Glomerular visceral epithelial cell (primary cell): Measurements from ENCODE around the gene CA12.
A peak's percentile ranks its signal among the peaks of the same experiment; 100 is the strongest.
"Not testable (repeated sequence)": the region's sequence is repeated elsewhere in the genome, so short reads cannot be mapped to it uniquely, and the experiment has no call there.

Source experiments
- DNase-seq: peaks from one replicate; pipeline ENCODE4 v3.0.0-alpha.2; 2016; ENCODE audit errors: extremely low spot score

The CA12 gene

DNA sequence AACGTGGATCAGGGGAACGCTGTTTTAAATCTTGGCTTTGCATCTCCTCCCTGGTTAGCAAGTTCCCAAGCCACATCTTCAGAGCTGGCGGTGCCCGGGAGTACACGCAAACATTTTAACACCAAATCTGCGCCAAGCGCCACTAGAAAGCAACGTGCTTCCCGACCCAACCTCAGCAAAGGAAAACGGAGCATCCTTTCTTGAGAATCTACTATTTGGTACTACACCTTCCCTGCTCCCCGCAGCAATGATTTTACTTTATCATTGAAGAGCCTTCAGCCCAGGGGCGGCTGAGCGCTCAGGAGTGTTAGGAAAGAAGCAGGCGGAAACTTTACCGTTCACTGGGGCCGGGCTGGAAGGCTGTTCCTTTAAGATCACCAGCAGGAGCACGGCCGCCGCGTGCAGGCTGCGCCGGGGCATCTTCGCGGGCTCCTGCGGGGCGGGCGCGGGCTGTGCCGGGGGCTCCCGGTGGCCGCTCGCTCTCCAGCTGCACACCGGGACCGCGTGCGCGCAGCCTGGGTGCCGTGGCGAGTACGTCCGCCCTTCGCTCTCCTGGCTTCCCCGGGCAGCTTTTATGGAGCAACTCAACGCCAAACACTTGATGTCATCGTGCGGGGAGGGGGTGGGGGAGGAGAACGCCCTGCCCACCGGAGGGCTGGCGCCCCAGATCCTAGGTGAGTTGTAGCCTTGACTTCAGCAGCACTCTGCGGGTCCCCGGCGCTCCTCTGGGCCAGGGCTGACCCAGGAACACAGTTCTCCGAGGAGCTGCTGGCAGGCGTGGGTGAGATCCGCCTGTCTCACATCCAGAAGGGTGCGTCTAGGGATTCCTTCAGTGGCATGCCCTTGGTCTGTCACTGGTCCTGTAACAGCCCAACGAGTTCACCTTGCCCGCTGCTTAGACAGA is at the start of gene CA12:
CA12 (minus strand) TSS at position 546 of the 904 bp plus-strand sequence; CDS start at position 420, 126 bp downstream.
- DNase-seq = peak; percentile 40

DNA sequence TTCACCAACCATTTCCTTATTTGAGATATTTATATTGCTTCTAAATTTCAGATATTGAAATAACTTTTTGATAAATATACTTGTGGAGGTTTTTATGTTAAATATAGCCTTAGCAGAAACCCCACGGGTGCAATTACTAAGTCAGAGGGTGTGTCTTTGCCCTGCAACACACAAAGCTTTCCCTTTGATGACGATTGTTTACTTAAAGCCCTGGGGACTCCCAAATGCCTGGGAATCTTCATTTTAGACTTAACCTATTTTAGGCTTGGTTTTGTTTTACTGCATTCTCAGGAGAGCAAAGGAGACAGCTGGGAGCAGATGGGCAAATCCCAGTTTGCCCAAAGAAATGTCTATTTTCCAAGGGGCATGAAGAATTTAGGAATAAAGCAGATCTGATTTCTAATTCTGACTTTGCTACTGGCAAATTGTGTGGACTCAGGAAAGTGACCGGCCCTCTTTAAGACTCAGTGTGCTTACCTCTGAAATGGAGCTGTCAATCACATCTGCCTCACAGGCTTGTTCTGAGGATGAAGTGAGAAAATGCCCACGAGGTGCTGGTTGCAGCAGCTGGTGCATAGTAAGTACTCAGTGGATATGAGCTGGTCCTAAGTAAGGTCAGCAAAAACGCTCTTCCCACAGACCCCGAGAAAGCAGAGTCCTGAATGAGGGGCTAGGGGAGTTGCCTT is 49.3 kb upstream of the CA12 start:
- DNase-seq = no peak

DNA sequence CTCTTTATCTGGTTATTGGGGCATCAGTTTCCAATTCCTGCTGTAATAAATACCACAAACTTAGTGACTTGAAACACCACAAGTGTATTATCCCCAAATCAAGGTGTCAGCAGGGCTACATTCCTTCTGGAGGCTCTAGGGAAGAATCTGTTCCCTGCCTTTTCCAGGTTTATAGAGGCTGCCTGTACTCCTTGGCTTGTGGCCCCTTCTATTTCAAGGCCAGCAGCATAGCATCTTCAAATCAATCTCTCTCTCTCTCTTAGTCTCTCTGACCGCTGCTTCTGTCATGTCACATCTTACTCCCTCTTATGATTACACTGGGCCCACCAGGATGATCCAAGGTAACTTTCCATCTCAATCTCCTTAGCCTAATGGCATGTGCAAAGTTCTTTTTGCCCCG is 44.9 kb upstream of the CA12 start:
- DNase-seq = no peak

GRCh38 chr15:63425426-63425985 is 43.9 kb upstream of the CA12 start:
- DNase-seq = no peak

DNA sequence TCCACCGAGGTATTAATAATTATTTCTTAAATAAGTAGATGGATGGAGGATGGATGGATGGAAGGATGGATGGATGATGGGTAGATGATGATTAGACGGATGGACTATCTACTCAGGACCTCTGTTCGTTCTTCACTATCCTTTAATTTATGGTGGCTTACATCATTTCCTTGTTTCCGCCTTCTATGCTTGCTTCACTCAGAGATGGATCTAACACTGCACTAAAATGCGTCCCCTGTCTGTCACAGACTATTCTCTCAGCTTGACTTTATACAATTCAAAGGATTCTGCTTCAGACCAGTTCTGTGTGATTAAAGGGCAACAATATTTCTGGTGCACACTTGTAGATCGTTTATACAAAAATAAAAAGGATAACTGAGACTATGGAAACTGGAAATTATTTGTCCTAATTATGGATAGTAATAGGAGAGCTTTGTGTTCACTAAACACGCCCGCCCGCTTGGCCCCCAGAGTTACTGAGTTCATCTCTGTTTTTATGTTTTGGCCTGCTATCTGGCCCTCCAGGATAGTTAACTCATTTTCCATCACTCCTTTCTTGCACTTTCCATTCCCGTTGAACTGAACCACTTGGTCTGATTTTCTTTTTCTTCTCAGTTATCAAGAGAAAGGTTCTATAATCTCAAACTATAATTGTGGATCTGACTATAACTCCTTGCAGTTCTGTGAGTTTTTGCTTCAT is 41.4 kb upstream of the CA12 start:
- DNase-seq = no peak

DNA sequence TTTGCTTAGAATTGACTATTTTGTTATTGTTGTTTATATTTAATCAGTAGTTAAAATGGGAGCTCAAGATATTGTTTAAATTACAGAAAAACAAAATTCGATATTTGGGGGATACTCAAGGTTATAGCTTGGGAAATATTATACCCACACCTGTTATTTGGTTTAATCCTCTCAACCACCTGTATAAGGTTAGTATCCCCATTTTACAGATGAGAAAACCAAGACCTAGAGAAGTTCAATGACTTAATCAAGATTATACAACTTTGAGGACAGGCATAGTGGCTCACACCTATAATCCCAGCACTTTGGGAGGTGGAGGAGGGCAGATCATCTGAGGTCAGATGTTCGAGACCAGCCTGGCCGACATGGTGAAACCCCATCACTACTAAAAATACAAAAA is 39.8 kb upstream of the CA12 start:
- DNase-seq = no peak

DNA sequence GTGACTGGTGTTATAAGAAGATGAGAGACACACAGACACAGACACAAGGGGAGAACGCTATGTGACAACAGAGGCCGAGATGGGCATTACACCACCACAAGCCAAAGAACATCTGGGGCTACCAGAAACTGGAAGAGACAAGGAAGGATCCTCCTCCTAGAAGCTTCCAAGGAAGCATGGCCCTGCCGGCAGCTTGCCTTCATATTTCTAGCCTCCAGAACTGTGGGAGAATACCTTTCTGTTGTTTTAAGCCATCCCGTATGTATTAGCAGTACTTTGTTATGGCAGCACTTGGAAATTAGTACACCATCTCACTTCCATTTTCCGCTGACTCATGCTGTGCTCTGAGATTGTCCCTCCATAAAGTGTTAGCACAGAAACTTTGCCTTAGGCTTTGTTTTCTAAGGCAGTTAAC is 38.7 kb upstream of the CA12 start:
- no peak for DNase-seq

DNA sequence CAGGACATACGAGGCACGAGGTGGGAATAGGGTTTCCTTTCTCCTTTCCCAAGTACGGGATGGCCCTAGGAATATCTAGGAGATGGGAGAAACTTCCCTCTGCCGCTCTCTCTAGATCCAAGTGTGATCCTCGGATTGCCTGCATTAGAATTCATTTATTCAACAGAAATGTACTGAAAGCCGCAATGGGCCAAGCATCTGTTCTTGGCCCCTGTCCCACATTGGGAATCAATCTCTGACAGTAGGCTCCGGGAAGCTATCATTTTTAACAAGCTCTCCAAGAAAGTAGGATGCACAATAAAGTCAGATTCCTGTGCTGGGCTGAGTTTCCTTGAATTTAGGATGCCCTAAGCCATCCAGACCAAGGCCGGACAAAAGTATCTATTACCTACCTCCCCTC is 37.2 kb upstream of the CA12 start:
- DNase-seq = no peak

- DNase-seq = no peak
Measured at GRCh38 chr15:63417721-63418120, 36.1 kb upstream of the CA12 start.

DNA sequence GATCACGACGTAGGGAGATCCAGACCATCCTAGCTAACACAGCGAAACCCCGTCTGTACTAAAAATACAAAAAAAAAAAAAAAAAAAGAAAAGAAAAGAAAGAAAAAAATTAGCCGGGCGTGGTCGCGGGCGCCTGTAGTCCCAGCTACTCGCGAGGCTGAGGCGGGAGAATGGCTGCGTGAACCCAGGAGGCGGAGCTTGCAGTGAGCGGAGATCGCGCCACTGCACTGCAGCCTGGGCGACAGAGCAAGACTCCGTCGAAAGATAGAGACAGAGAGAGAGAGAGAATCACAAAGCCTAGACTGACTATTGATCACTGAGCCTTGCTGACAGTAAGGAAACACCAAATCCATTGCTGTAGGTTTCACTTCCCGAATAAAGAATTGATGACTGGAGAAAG is 35.6 kb upstream of the CA12 start:
- DNase-seq = not testable (repeated sequence)

GRCh38 chr15:63414474-63415120 is 33.0 kb upstream of the CA12 start:
- DNase-seq = no peak

GRCh38 chr15:63412551-63412950 is 30.9 kb upstream of the CA12 start:
- no peak for DNase-seq

DNA sequence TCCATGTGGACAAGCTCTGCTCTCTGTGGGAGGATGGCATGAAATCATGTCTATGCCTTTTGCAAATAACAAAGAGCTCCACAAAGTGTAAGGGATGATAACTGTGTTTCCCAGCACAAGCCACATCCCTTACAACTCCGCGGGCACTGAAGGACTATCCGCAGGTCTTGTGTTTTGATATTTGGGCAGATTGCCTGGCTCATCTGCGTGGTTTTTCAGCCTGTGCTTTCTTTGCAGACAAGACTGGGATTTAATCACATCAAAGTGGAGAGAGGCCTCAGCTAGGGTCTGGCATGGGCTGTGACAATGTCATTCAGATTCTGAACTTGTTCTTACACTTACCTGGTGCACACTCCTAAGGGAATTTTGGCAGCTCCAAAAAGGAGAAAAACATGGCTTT is 30.2 kb upstream of the CA12 start:
- DNase-seq = no peak

DNA sequence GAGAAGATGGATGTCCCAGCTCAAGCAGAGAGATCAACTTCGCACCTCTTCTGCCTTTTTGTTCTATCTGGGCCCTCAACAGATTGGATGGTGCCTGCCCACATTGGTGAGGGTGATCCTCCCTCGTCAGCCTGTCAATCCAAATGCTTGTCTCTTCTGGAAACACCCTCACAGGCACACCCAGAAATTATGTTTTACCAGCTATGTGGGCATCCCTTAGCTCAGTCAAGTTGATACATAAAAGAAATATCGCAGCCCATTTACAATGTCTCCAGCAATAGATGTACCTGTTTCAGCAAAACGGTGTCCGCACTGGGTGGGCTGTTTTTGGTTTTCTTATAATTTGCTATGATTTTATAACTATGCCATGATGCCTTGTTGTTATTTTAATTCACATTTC is 27.5 kb upstream of the CA12 start:
- DNase-seq = no peak

DNA sequence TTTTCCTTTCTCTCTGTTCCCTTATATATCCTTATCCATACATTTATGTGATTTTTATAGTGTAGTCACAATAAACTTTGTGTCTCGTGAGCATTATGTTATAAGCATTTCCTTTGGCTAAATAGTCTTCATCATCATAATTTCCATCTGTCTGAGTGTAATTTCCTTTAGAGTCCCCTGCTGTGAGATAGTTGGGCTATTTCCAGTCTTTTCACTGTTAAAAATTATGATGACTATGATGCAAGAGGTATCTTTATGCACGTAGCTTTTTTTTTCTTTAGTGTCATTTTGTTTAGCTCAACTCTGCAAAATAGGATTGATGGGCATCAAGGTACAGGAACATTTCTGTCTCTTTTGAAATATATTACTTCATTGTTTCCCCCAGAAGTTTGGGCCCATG is 26.9 kb upstream of the CA12 start:
- no peak for DNase-seq

- no peak for DNase-seq
Measured at GRCh38 chr15:63407612-63408011, 26.0 kb upstream of the CA12 start.

DNA sequence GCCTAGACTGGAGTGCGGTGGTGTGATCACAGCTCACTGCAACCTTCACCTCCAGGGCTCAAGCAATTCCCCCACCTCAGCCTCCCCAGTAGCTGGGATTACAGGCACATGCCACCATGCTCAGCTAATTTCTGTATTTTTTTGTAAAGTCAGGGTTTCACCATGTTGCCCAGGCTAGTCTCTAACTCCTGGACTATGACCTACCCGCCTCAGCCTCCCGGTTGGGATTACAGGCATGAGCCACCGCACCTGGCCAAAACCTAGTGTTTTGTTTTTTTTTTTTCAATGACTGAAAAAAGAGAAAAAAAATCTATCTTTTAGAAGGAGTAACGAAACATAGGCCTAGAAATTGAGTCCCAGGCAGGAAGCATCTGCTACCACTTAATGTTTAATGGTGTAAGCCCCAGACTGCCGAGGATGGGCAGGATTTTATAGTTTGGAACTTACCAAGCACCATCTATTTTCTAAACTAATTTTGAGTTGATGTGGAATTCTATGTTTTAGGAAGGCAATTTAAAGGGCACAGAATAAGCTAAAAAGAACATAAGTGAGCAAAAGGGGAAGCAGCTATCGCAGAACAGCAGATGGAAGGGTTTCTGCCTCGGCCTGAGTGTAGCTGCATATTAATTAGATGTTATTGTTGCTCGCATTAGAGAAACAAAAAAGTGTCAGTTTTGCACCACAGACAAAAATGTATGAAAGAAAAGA is 24.2 kb upstream of the CA12 start:
- no peak for DNase-seq

- DNase-seq = no peak
Measured at GRCh38 chr15:63405159-63405558, 23.5 kb upstream of the CA12 start.

- no peak for DNase-seq
Measured at GRCh38 chr15:63403254-63403945, 21.8 kb upstream of the CA12 start.

- peak; percentile 47 for DNase-seq
Measured at GRCh38 chr15:63402498-63403253, 21.0 kb upstream of the CA12 start.
